HepG2 (cell line): ENCODE data around the gene ZSCAN20. TPM values are rescaled to one million over a fixed set of nuclear protein-coding genes. Genes with fewer than 3 reads are reported as not detected.

Experiments used
- ATAC-seq: fragments of 200-7000 bp; cut with Tn5 transposase; 3 replicates; pipeline ENCODE4 v1.9.1; 2020; ENCODE audit warnings: mild to moderate bottlenecking, moderate library complexity
- BruUV-seq: library from RNA; stranded (reverse); fragments of 400-500 nt; replicated peaks from 2 replicates; lab custom pipeline; 2021; lab: Mats Ljungman, UMichigan
- CTCF ChIA-PET: fragments of 300-600 bp; formaldehyde crosslinking; extraction: SDS; loops from one replicate; lab custom pipeline; 2021; ENCODE audit warnings: low total read pairs, inconsistent platforms, low intra/inter-chr PET ratio; lab: Yijun Ruan, JAX
- POLR2A ChIA-PET: fragments of 350-600 bp; sonication (Branson Sonifier 250); formaldehyde crosslinking; loops from one replicate; lab custom pipeline; 2020; ENCODE audit warnings: antibody characterized with exemption, inconsistent platforms; lab: Yijun Ruan, JAX
- DNase-seq: peaks from one replicate; pipeline ENCODE4 v3.0.0-alpha.2; 2015; ENCODE audit warnings: low spot score
- FAIRE-seq: peaks from 3 replicates; lab custom pipeline; 2011; peaks lifted over from hg19 to GRCh38; lab: Jason Lieb, UNC
- H2AFZ ChIP-seq: one replicate; pipeline ENCODE4 v1.6.1; 2011; ENCODE audit warnings: low read length, inconsistent platforms
- H3K27ac ChIP-seq: fragments of 300-600 bp; 3 replicates; pipeline ENCODE4 v1.8.0; 2011; ENCODE audit warnings: mixed run types, mild to moderate bottlenecking, mixed read lengths, low read length, inconsistent platforms; ENCODE audit not compliant: insufficient read depth; ENCODE audit errors: extremely low read length
- H3K27me3 ChIP-seq, 2 experiments: fragments of 200-600 bp in 1 of 2; 2 replicates in 1 of 2; 3 replicates in 1 of 2; pipeline versions ENCODE4 v1.6.0 to v1.8.0; 2011; ENCODE audit warnings: low read length in 2 of 2, mild to moderate bottlenecking in 2 of 2, moderate library complexity in 2 of 2, inconsistent platforms in 1 of 2; ENCODE audit not compliant: insufficient read depth in 2 of 2, control insufficient read depth in 1 of 2
- H3K36me3 ChIP-seq, 2 experiments: fragments of 200-600 bp in 1 of 2; replicated peaks in 1 of 2; 2 replicates in 1 of 2; 3 replicates in 1 of 2; pipeline versions ENCODE4 v1.5.1 to v1.8.0; 2011; ENCODE audit warnings: low read length in 2 of 2, inconsistent platforms in 1 of 2; ENCODE audit not compliant: insufficient read depth in 2 of 2, control insufficient read depth in 1 of 2
- H3K4me1 ChIP-seq: 2 replicates; pipeline ENCODE4 v1.5.1; 2012; ENCODE audit warnings: low read length, inconsistent platforms; ENCODE audit not compliant: insufficient read depth
- H3K4me2 ChIP-seq: 2 replicates; pipeline ENCODE4 v1.6.0; 2011; ENCODE audit warnings: low read depth, low read length, inconsistent platforms
- H3K4me3 ChIP-seq, 3 experiments: fragments of 200-600 bp in 1 of 3; sonication (generic), shearing (Covaris generic) in 1 of 3; replicated peaks in 1 of 3; 2 replicates each; pipeline ENCODE4 v1.5.1; 2011 to 2016; ENCODE audit warnings: low read length in 3 of 3, inconsistent platforms in 2 of 3, low read depth in 2 of 3, mild to moderate bottlenecking in 2 of 3, control low read depth in 1 of 3, mixed read lengths in 1 of 3; ENCODE audit not compliant: insufficient read depth in 1 of 3
- H3K79me2 ChIP-seq: one replicate; pipeline ENCODE4 v1.6.1; 2011; ENCODE audit warnings: low read length, inconsistent platforms; ENCODE audit not compliant: insufficient read depth
- H3K9ac ChIP-seq: 2 replicates; pipeline ENCODE4 v1.6.0; 2011; ENCODE audit warnings: mild to moderate bottlenecking, low read depth, low read length, inconsistent platforms; ENCODE audit not compliant: insufficient read depth
- H3K9me3 ChIP-seq: 2 replicates; pipeline ENCODE4 v1.5.1; 2012; ENCODE audit warnings: mild to moderate bottlenecking, low read length
- H4K20me1 ChIP-seq: 2 replicates; pipeline ENCODE4 v1.6.0; 2011; ENCODE audit warnings: inconsistent platforms, mild to moderate bottlenecking, low read length, moderate library complexity; ENCODE audit not compliant: insufficient read depth
- CEBPG ChIP-seq: IDR thresholded peaks from 2 replicates; pipeline ENCODE4 v1.6.1; 2016
- DPF2 ChIP-seq: sonication (generic); formaldehyde crosslinking; IDR thresholded peaks from 2 replicates; pipeline ENCODE4 v1.4.0; 2020; ENCODE audit warnings: mild to moderate bottlenecking, low read depth, missing genetic modification reagents, borderline replicate concordance
- FOXP1 ChIP-seq, 2 experiments: fragments of 450-650 bp in 1 of 2; IDR thresholded peaks; 2 replicates each; pipeline ENCODE4 v1.6.1; 2017 to 2018; ENCODE audit warnings: antibody characterized with exemption in 1 of 2
- ISX ChIP-seq: sonication (generic); formaldehyde crosslinking; conservative IDR thresholded peaks from 2 replicates; pipeline ENCODE4 v1.5.0; 2020; ENCODE audit warnings: missing genetic modification reagents
- NFE2L1 ChIP-seq: sonication (generic); formaldehyde crosslinking; IDR thresholded peaks from 2 replicates; pipeline ENCODE4 v1.4.0; 2020; ENCODE audit warnings: missing genetic modification reagents, mild to moderate bottlenecking, borderline replicate concordance
- PCBP1 ChIP-seq: fragments of 200-400 bp; formaldehyde crosslinking; IDR thresholded peaks from 2 replicates; pipeline ENCODE4 v1.6.1; 2017; ENCODE audit warnings: mild to moderate bottlenecking, low read depth, low read length, borderline replicate concordance
- SKI ChIP-seq: fragments of 450-650 bp; IDR thresholded peaks from one replicate; pipeline ENCODE4 v1.6.1; 2018; ENCODE audit warnings: mild to moderate bottlenecking; ENCODE audit not compliant: partially characterized antibody
- SMARCE1 ChIP-seq: fragments of 450-650 bp; IDR thresholded peaks from 2 replicates; pipeline ENCODE4 v1.6.1; 2017; ENCODE audit warnings: borderline replicate concordance
- ZNF124 ChIP-seq: sonication (generic); formaldehyde crosslinking; IDR thresholded peaks from 2 replicates; pipeline ENCODE4 v1.4.0; 2020; ENCODE audit warnings: missing genetic modification reagents
- ZNF232 ChIP-seq: sonication (generic); formaldehyde crosslinking; IDR thresholded peaks from 2 replicates; pipeline ENCODE4 v1.4.0; 2020; ENCODE audit warnings: missing genetic modification reagents, borderline replicate concordance
- ZNF317 ChIP-seq: sonication (generic); formaldehyde crosslinking; IDR thresholded peaks from 2 replicates; pipeline ENCODE4 v1.5.0; 2020; ENCODE audit warnings: mild to moderate bottlenecking, missing genetic modification reagents
- ZNF382 ChIP-seq: sonication (generic); formaldehyde crosslinking; IDR thresholded peaks from 2 replicates; pipeline ENCODE4 v1.5.0; 2020; ENCODE audit warnings: missing genetic modification reagents, mild to moderate bottlenecking, borderline replicate concordance
- WGBS: methylation state at CpG from one replicate; pipeline ENCODE4 v1.1.6; 2017; ENCODE audit warnings: low lambda C conversion rate; 5-methylcytosine and 5-hydroxymethylcytosine counted together
- in situ Hi-C: cut with HindIII; loops from 2 replicates; pipeline ENCODE4 v1.10.0; 2017; ENCODE audit warnings: low pct_unique_long_range_greater_than_20kb; ENCODE audit not compliant: extremely low pct_ligation_motif_present
- intact Hi-C: fragments of 100-400 bp; cut with micrococcal nuclease; formaldehyde crosslinking; loops from one replicate; pipeline ENCODE4 v1.10.0; 2022; ENCODE audit not compliant: unreplicated experiment
- polyA plus RNA-seq, 8 experiments: library from polyadenylated mRNA; depleted of rRNA in 3 of 8; stranded (reverse) in 7 of 8; unstranded in 1 of 8; fragments of >200 nt; fragmentation: Illumina TruSeq in 4 of 8; extraction: Trizol in 4 of 8; gene quantifications; 2 replicates each; pipeline versions ENCODE4 v1.2.1 to v1.2.3, GENCODE V29; 2011 to 2016; ENCODE audit warnings: low read depth in 4 of 8, missing spikeins in 1 of 8, mixed read lengths in 1 of 8; ENCODE audit not compliant: insufficient read depth in 1 of 8
- total RNA-seq, 5 experiments: library from RNA; depleted of rRNA; stranded (reverse); fragments of >200 nt; fragmentation: Illumina TruSeq; extraction: Trizol; gene quantifications; 2 replicates each; pipeline ENCODE4 v1.2.3, GENCODE V29; 2016; ENCODE audit warnings: low read depth in 1 of 5
- TF ChIP-seq, protein P1 (sequence below): sonication (generic); formaldehyde crosslinking; IDR thresholded peaks from 2 replicates; pipeline ENCODE4 v1.4.0; 2020; ENCODE audit warnings: missing genetic modification reagents
- TF ChIP-seq, protein P2 (sequence below): sonication (generic); formaldehyde crosslinking; IDR thresholded peaks from 2 replicates; pipeline ENCODE4 v1.5.0; 2020; ENCODE audit warnings: mild to moderate bottlenecking, missing genetic modification reagents, moderate library complexity
- TF ChIP-seq, protein P3 (sequence below): sonication (generic); IDR thresholded peaks from 2 replicates; pipeline ENCODE4 v1.6.1; 2016; ENCODE audit warnings: low read depth, borderline replicate concordance
- TF ChIP-seq, protein P4 (sequence below): sonication (generic); formaldehyde crosslinking; IDR thresholded peaks from 2 replicates; pipeline ENCODE4 v1.5.0; 2020; ENCODE audit warnings: missing genetic modification reagents

Gene ZSCAN20
- total and polyA plus RNA-seq, 2 of the 13 experiments (the other 11 are each of a cell fraction or from before 2014, with no cell fraction given) = 1.1 to 2.8 TPM

DNA sequence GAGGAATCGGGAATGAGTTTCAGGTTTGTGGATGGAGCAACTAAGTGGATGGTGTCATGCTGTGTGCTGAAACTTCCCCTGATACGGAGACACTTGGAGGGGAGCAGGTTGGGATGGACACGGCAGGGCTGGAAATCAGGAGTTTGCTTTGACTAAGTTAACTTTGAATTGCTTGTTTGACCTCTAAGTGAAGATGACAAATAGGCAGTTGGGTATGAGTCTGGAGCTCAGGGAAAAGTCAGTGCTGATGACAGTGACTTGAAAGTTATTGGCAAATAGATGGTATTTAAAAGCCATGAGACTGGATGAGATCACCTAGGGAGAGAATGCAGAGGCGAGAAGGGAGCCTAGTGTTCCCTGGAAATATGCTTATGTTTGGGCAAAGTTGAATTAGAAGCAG is 12.8 kb upstream of the ZSCAN20 start:
- no peak for FAIRE-seq
- in situ Hi-C loops (loop anchor here (10.0 kb wide), 1 partner anchor 85 kb away; no protein-coding TSS in a partner anchor), intact Hi-C loops (loop anchor here (5.0 kb wide), 1 partner anchor 162 kb away; no protein-coding TSS in a partner anchor)
- no peak for ATAC-seq
- BruUV-seq = no TSS peak
- H3K4me2 ChIP-seq = no peak overlapping the region
- no peak for DNase-seq
- no peak overlapping the region for H3K27ac ChIP-seq
- H3K9me3 ChIP-seq = no peaks in the 10 kb centered on the region
- WGBS = 0% methylated on average over 4 of the region's 4 CpGs
- no peaks in the 10 kb centered on the region for H3K4me1 ChIP-seq
- H3K4me3 ChIP-seq = no peak overlapping the region
- ChIA-PET CTCF (no interaction called here), POLR2A (no interaction called here)
- no peaks in the 10 kb centered on the region for H4K20me1 ChIP-seq
- H3K36me3 ChIP-seq = no peaks in the 10 kb centered on the region
- H3K9ac ChIP-seq = no peak overlapping the region
- no peaks in the 10 kb centered on the region for H3K79me2 ChIP-seq
- no peak for TF ChIP-seq DPF2
- TF ChIP-seq FOXP1 (IDR thresholded peaks at IDR 0.05) = no peak
- no peak for TF ChIP-seq FOXP1 (CRISPR knock-in tag; IDR thresholded peaks at IDR 0.05)
- no peak for TF ChIP-seq SKI
- TF ChIP-seq, protein P1, sequence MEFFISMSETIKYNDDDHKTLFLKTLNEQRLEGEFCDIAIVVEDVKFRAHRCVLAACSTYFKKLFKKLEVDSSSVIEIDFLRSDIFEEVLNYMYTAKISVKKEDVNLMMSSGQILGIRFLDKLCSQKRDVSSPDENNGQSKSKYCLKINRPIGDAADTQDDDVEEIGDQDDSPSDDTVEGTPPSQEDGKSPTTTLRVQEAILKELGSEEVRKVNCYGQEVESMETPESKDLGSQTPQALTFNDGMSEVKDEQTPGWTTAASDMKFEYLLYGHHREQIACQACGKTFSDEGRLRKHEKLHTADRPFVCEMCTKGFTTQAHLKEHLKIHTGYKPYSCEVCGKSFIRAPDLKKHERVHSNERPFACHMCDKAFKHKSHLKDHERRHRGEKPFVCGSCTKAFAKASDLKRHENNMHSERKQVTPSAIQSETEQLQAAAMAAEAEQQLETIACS (CRISPR knock-in tag) = no peak
- no peak for TF ChIP-seq ISX (CRISPR knock-in tag)
- no peak for TF ChIP-seq ZNF382
- no peak for TF ChIP-seq NFE2L1
- TF ChIP-seq ZNF232 (CRISPR knock-in tag) = no peak
- H3K27me3 ChIP-seq = peaks cover 3 to 17% of the 10 kb centered on the region in 2 experiments; a peak in 2 of 5 replicates
- H2AFZ ChIP-seq = no peak overlapping the region

DNA sequence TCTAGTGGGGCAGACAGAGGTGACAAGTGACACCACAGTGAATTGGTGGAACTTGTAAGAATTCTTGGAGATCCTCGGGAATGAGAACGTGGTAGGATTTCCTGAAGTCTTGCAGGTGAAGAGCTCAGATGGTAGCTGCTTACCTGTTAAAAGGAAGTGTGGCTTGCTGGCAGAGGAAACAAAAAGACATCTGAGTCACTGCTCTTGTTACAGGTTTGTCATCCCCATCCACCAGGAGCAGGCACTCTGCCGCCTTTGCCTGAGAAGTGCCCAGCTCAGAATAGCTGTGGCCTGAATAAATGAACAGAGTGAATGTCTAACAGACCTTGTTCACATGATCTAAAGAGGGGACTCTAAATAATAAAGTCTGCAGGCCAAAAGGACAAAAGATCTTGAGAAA is 12.3 kb upstream of the ZSCAN20 start:
- Histone ChIP-seq H3K4me2 (no peak overlapping the region), H3K27me3 (peaks cover 3 to 20% of the 10 kb centered on the region in 2 experiments; a peak in 2 of 5 replicates), H4K20me1 (no peaks in the 10 kb centered on the region), H3K9ac (no peak overlapping the region), H3K27ac (no peak overlapping the region), H3K79me2 (no peaks in the 10 kb centered on the region), H3K36me3 (no peaks in the 10 kb centered on the region), H3K4me3 (no peak overlapping the region), H3K9me3 (no peaks in the 10 kb centered on the region), H3K4me1 (no peaks in the 10 kb centered on the region), H2AFZ (no peak overlapping the region)
- DNase-seq = no peak
- intact Hi-C loops = no loop called here
- 15% methylated on average over 3 of the region's 3 CpGs for WGBS
- POLR2A ChIA-PET = no interaction called here
- CTCF ChIA-PET = no interaction called here
- no peak for FAIRE-seq
- no TSS peak for BruUV-seq
- no peak for ATAC-seq
- in situ Hi-C loops = loop anchor here (10.0 kb wide), 1 partner anchor 85 kb away; no protein-coding TSS in a partner anchor
- TF ChIP-seq CEBPG (CRISPR knock-in tag) (no peak), ZNF124 (no peak), PCBP1 (no peak), SMARCE1 (no peak), ZNF317 (no peak)
- TF ChIP-seq, protein P2, sequence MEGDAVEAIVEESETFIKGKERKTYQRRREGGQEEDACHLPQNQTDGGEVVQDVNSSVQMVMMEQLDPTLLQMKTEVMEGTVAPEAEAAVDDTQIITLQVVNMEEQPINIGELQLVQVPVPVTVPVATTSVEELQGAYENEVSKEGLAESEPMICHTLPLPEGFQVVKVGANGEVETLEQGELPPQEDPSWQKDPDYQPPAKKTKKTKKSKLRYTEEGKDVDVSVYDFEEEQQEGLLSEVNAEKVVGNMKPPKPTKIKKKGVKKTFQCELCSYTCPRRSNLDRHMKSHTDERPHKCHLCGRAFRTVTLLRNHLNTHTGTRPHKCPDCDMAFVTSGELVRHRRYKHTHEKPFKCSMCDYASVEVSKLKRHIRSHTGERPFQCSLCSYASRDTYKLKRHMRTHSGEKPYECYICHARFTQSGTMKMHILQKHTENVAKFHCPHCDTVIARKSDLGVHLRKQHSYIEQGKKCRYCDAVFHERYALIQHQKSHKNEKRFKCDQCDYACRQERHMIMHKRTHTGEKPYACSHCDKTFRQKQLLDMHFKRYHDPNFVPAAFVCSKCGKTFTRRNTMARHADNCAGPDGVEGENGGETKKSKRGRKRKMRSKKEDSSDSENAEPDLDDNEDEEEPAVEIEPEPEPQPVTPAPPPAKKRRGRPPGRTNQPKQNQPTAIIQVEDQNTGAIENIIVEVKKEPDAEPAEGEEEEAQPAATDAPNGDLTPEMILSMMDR (CRISPR knock-in tag) = no peak
- TF ChIP-seq, protein P3, sequence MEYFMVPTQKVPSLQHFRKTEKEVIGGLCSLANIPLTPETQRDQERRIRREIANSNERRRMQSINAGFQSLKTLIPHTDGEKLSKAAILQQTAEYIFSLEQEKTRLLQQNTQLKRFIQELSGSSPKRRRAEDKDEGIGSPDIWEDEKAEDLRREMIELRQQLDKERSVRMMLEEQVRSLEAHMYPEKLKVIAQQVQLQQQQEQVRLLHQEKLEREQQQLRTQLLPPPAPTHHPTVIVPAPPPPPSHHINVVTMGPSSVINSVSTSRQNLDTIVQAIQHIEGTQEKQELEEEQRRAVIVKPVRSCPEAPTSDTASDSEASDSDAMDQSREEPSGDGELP = no peak
- TF ChIP-seq, protein P4, sequence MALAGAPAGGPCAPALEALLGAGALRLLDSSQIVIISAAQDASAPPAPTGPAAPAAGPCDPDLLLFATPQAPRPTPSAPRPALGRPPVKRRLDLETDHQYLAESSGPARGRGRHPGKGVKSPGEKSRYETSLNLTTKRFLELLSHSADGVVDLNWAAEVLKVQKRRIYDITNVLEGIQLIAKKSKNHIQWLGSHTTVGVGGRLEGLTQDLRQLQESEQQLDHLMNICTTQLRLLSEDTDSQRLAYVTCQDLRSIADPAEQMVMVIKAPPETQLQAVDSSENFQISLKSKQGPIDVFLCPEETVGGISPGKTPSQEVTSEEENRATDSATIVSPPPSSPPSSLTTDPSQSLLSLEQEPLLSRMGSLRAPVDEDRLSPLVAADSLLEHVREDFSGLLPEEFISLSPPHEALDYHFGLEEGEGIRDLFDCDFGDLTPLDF (CRISPR knock-in tag) = no peak
